Measurements from ENCODE around the gene AKAP7.

Gene AKAP7

DNA sequence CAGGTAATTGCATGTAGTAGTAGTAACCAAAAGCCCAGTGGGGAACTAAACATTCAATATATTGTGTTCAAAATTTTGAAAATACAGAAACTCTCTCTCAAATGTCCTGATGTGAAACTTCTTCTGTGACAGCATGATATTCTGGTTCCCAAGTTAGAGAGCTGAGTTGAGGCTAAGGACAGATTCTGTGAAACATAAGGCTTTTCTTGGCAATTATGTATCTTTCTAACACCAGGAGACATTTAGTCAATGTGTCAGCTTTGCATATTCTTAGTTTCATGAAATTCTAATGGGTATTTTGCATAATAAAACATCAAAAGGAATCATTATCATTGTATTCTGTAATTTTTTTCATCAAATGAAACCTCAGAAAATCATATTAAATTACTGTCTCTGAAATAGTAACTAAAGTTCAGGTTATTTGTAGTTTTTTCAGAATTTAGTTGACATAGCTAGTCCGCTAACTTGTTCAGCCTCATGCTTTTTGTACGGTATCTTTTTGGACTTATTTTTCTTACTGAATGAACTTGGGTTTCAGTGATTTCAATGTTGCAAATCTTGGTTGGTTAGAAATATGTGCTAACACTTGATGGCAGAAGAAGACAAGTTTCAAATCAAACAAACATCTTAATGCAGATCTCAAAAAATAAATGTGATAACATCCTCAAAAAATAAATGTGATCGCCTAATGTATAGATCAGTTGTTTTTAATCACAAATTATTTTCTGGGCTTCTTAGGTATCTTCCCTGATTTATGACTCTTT is 70.4 kb downstream of the AKAP7 start:
- no peak for DNase-seq

DNA sequence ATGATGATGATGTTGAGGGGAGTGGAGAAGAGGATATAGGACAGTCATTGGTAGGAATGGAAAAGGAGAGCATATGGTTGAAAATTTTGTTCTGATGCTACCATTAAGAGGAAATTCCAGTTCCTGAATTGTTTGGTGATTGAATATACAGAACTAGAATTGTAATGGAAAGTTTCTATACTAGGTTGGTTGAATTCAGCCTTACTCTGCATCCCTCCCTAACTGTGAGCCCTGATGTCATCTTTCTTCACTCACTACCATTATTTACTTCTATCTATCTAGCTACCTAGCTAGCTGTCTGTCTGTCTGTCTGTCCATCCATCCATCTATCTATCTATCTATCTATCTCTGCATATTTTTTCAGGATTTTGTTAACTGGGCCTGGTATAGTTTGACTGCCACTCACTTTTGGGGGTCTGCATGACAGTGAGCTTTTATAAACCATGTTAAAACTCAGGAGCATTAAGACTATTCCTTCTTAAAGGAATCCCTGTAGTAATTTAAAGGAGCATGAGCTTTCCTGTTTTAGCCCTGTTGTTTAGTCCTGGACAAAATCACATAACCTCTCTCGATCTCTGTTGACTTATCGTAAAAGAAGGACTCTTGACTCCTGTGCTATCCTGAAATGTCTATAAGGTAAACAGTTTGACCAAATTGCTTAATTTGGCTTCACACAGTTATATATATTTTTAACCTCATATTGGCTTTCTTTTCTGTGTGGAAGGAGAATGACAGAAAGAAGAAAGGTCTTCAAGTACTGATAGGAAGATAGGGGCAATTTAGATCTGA is 71.4 kb downstream of the AKAP7 start:
- no peak for DNase-seq

DNA sequence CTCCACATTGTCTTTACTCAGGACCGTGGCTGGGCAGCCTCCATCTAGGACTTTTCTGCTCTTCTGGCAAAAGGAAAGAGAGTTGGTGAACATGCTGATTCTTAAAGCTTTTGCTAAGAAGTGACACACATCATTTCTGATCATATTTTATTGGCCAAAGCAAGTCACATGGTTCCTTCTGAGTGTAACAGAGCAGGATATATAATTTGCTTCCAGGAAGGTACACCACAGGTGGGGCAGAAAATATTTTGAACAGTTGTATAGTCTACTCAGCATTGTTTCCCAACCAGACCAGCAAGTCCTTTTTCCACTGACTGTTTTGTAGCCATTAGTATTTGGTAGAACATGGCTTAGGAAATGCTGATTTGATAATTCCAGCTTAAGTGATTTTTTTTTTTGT is 73.5 kb downstream of the AKAP7 start:
- DNase-seq: no peak

DNA sequence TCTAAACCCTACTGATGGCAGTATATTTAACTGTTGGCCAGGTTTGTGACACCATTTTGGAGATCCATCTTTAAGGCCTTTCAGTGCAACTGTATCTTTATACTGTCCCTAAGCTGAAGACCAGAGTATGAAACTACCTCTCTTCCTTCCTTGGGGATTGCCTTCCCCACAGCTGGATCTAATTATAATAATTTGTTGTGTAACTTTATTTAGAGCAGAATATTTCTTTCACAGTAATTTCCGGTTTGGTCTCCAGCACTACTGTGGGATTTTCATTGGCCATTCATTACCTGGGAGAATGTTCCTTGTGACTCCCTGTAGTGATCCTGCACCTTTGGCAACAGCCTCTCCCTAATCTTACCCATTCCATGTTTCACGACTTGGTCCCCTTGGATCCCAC is 75.2 kb downstream of the AKAP7 start:
- no peak for DNase-seq

DNA sequence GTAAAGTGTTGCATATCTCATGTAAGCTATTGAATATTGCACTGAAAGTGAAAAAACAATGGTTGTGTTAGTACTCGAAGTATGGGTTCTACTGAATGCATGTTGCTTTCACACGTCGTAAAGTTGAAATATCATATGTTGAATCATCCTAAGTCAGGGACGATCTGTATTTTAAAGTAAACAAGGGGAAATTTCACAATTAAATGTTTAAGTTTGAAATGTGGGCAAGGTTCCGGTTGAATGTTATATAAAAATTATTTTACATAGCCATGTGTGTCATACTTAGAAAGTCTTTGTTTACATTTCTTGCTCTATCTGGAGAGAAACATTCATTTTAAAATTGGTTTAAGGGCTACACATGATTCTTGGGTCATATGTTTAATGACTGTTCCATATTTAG is 76.8 kb downstream of the AKAP7 start:
- DNase-seq: no peak

DNA sequence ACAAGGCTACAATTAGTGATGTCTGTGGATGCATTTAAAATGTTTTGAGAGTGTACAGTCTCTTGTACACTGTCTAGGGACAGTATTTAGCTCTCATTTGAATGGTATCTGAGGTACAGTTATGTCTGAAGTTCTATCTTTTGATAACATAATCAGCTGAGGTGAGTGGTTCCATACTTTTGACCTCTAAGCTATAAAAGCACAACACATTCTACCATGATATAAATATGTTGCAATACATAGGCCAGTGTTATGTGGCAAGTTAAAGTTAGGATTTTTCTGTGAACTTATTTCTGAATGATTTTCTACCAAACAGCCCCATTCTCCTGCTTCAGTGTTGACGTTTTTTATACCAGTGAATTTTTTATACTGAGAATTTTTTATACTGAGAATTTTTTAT is 77.6 kb downstream of the AKAP7 start:
- DNase-seq: no peak

DNA sequence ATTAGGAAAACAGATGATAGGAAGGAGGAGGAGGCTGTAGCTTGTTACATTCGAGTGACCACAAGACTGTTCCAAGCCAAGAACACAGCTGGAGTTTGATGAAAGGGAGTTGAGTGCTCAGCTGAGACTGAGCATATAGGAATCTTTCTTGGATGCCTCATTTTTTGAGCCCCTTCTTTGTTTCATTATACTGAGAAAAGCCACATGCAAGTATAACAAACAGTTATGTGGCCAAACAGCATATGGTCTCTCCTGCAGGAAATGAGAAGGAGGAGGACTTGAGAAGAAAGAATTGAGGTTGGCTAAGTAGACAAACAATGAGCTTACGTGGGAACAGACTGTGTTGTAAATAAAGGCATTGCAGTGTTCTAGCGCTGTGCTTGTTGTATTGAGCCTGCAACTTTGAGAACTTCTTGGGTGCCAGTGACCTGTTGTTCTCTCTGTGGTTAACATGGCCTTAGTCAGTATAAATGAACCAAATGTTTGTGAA is 78.3 kb downstream of the AKAP7 start:
- no peak for DNase-seq

DNA sequence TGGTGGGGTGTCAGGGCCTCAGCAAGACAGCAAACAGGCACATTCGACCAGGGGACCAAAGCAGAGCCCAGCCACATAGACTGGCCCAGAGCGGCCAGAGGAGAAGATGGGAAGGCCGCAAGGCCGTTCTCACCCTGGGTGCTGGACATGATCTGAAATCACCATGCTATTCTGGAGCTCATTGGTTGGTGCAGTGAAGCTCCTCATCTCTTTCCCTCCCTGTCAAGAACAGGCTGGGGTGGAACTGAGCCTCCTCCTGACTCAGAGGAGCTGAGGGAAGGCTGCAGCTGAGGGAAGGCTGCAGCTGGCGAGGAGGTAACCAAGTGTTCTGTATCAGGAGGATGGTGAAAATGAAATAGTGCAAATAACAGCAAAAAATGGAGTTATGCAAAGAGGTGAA is 80.0 kb downstream of the AKAP7 start:
- DNase-seq: no peak

DNA sequence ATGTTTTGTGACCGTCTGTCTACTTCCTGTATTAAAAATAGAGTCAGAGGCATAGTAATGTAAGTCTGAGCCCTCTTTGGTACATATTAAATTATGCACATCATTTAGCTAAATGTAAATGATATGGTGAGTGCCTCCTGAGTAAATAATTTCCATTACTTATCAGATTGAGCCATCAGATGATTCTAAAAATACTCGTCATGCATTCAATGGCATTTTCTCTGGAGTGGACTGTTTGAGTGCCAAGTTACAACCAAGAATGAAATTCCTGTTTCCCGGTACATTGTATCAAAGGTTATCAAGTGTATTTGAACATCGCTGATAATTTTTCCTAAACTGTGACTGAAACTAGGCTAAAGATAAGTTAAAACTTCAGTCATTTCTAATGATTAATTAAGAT is 81.0 kb downstream of the AKAP7 start:
- no peak for DNase-seq

DNA sequence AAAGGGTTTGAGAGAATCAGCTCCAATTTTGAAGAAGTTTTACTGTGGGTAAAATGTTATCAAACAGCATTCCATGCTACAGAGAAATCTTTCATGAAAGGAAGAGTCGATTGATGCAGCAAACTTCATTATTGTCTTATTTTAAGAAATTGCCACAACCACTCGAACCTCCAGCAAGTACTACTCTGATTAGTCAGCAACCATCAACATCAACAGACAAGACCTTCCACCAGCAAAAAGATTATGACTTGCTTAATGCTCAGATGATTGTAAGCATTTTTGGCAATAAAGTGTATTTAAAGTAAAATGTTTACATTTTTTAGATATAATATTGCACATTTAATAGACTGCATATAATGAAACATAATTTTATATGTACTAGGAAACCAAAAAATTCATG is 87.5 kb downstream of the AKAP7 start:
- no peak for DNase-seq

DNA sequence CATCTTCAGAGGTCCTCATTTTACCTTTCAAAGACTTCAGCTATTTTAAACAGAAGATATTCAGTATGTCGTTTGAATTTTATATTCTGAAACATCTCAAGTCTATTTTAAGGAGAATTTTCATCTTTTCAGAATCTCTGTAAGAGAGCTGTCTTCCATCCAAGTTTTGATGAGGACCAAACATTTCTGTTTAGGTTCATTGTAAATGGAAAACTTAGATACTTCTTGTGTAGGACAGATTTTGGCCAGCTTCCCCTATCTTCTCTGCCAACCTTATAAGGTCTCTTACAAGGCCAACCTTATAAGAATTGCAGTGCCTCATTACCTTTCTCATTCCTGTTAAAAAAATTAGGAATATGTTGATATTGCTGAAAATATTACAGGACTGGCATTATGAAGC is 88.1 kb downstream of the AKAP7 start:
- DNase-seq: no peak

DNA sequence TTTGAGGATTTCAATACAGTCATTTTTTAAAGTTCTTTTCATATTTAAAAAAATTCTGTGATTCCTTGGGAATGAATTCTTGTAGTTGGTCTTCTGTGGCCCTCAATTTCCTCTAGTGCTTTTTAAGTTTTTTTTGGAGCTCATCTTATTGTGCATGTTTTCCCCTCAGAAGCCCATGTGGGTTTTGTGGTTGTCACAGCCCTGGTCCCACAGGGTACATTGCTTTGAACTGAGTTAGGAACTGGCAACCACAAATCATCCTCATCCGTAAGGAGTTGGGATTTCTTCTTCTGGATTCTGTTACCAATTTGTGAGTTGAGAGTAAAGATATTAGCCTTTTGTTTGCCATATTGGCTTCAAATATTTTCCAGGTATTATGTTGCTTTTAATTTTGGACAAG is 89.9 kb downstream of the AKAP7 start:
- no peak for DNase-seq

DNA sequence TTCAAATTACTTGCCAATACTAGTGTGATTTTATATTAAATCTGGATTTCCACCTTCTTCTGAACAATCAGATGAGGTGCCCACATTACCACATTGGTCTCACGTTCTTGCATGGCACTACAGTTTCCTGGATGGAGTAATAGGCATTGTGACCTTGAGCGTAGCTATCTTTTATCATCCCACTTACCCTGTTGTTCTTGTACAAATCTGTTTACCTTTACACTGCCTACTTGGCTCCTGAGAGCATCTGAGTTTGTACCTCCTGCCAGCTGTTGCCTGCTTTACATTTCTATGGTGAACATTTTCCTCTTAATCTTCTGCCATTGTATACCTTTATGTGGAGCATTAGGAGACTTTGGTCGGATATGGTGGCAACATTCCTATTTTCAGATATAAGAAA is 90.7 kb downstream of the AKAP7 start:
- no peak for DNase-seq

DNA sequence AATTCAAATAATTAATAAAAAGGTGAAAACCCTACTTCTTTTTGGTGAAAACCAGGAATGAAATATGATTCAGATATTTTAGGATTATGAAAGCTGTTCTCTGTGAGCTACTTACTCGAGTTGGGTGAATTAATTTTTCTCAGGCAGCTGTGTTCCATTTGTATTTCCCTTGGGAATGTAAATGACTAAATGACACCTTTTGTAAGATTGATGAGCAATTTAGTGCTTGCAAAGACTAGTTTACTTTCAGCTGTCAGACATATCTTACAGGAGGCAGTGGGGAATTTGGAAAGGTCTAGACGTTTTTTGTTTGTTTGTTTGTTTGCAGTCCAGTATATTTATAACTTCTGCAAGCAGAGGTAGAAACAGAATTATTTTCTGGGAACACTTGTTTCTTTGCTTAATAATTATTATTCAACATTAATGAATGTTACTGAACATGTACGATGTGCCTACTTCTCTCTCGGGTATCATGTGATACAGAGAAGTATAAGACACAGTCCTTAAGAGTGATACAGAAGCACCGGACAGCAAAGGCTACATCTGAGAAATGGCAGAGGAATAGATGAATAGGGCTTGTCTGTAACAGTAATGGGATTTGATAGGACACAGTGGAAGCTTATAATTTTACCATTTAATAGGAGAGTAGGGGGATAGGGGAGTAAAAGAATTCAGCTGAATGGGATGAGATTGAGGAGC is 91.3 kb downstream of the AKAP7 start:
- no peak for DNase-seq

DNA sequence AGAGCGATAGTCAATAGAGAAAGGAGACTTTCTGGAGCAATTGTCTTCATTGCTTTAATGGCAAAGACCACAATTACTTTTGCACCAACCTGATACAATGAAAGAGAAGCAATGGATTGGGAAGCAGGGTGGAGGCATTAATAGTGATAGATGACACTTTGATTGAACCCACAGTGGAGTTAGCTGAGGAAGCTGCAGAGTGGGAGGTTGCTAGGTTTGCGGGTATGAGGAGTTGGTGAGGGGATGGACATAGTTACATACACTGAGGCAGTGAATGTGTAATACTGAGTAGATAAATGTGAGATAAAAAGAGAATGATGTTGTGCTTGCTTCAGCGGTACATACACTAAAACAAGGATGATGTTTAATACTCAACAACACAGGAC is 91.9 kb downstream of the AKAP7 start:
- DNase-seq: no peak

DNA sequence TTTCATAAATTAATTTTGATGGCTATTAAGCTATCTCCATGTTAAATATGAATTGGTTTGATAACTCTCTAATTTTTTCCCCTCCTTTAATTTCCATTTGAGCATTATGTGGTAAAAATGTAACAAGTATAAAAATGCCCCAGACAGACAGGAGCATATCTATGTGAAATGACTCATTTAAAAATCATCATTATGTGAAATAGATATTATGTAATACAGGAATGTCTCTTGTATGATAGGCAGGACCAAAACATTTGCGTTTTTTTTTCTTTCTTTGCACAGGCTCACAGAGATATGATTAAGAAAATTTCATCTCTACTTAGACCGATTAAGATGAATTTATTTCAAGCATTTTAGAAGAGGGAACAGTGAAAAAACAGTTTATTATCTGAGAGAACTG is 95.8 kb downstream of the AKAP7 start:
- no peak for DNase-seq

DNA sequence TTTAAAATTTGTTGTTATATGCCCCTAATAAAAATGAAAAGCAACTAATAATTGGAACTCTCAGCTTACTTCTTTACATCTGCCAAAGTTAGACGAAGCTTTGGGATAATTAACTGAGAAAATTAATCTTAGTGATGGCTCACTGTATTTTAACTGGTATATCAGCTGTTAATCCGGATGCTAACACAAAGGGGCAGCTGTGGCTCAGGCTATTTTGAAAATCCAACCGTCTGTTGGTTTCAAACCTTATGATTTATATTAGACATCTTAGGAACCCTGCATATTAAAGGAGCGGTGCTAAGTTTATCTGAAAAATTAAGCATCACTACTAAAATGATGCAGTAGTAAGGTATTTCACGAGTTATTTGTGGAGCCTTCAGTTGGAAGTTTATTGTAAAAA is 96.6 kb downstream of the AKAP7 start:
- no peak for DNase-seq

DNA sequence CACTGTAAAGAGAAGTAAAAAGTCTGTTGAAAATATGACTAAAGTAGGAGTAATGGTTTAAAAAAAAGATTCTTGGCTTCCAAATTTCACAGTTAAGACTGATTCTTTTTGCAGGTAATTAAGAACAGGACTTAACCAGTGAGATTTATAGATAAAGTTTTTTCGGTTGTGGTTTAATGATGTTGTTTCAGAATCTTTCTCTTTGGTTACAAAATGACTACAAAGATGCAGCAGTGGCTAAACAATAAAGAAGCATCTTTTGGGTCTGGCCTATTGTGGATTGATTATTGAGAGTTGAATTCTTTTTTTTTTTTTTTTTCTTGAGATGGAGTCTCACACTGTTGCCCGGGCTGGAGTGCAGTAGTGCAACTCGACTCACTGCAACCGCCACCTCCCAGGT is 109.7 kb downstream of the AKAP7 start:
- DNase-seq: no peak

DNA sequence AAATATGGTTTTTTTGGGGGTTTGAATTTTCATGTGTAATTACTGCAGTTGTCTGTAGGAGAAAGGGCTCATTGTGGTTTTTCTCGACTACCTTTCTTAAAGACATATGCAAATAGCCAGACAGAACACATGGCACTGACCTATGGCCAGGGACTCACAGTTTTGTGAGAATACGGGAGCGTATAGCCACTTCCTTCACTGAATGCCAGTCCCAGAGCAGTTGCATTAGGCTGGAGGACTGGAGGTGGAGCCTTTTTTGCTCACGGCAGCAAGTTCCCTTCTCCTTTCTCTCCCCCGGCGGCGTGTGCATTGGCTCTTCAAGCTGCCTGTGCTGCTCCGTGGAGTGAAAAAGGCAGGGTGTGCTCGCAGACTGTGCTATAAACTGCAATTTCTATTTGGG is 114.9 kb downstream of the AKAP7 start:
- DNase-seq: peak; percentile 72

DNA sequence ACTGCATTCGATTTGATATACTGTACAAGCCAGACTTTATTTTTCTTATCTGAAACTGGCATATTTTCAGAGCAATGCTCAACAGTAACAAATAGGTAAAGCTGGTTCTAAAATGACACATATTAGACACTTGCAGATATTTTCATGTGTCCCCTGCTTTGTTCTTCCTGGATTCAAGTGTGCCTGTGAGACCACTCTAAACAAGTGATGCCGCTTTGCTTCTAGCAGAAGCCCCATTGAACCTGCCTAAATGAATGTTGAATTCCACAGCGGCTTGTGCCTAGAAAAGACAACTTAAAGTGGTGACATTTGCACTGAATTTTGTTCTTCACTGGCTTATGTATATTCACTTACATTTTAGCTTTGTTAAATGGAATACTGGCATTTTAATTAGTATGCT is 115.7 kb downstream of the AKAP7 start:
- no peak for DNase-seq

DNA sequence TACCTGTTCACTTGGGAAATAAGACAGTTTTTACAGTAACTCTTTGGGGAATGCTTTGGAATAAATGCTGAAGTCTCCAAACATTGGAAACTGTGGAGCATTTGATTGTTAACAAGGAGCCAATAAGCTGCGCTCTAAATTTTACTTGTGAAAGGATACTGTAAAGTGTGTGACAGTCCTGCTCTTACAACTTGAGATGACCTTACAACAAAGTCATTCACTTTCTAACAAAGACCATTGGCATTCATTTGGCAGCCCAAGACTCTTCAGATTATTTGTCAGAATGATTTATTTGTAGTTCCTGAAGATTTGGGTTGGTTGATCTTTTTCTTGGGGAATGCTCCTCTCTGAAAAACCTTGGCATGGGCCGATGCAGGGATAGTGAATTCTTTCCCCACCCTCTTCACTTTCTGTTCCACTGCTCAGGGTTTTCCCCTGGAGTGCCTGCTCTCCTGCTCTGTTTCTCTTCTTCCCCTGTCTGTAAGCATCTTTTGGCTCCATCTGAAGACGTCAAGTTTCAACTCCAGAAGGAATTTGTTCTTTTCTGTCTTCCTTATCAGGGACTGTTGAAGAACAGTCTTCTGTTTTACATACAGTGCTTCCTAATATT is 116.4 kb downstream of the AKAP7 start:
- DNase-seq: no peak

DNA sequence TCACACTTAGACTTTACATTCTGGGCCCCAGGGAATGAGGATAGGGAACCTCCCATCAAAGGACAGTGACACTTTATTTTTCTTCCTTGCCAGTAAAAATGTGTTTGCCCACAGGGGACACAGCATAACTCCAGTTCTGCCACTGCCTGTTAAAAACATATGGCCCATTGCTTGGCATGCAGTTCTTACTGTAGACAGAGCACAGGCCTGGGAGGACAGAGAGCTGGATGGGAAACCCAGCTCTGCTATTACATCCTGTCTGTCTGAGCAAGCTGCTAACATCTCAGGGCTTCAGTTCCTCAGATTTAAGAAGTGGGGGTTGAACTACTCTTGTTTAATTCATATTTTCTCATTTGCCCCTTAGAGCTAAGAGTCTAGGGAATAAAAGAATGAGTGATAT is 120.2 kb downstream of the AKAP7 start:
- DNase-seq: no peak

DNA sequence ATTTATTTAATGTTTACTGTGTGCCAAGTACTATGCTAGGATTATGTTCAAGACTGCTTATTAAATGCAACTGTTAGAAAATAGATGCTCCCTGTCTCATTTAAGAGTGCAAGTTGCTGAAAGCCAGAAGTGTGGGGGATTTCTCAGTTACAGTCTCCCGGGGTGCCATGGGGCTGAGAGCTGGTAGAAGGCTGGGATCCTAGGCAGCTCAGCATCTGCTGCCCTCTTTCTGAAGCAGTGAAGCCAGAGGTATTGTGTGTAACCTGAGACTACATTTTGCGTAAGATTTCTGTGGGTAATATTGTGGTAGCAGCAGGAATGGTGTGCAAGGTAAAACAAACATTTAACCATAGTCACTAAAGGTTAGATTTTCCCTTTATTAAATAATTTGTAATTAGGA is 120.6 kb downstream of the AKAP7 start:
- DNase-seq: no peak

DNA sequence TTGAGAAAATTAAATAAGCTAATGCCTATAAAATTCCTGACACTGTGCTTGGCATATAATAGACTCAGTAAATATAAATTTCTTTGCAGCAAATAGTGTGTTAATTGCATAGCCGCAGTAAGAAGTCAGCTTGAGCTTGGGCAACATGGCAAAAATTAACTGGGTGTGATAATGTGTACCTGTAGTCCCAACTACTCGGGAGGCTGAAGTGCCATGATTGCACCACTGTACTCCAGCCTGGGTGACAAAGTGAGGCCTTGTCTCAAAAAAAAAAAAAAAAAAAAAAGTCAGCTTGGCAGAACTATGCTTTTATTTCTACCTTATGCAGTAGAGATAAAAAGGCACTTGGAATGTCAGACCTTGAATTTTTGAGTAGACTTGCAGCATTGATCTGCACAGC is 121.8 kb downstream of the AKAP7 start:
- no peak for DNase-seq

Measured in GDM1 (cell line).